ENCODE results near the gene TARBP2. TPM values are rescaled to one million over a fixed set of nuclear protein-coding genes. Genes with fewer than 3 reads are reported as not detected.

The TARBP2 gene
- total RNA-seq, 1 donor from 2014 or later, result 59.4 TPM

GRCh38 chr12:53454707-53455106, 46.4 kb upstream of the TARBP2 start:
- H3K4me3 ChIP-seq (ENCODE audit: low read depth, low read length), result no peak overlapping the region
- no peaks in the 10 kb centered on the region for H3K27me3 ChIP-seq (ENCODE audit: control insufficient read depth, insufficient read depth, low read length)
- no peak for TF ChIP-seq CTCF (IDR thresholded peaks at IDR 0.05; ENCODE audit: insufficient read depth, low read length, poor library complexity, severe bottlenecking)
- H3K36me3 ChIP-seq (ENCODE audit: control insufficient read depth, insufficient read depth, low read length), result peaks cover 5% of the 10 kb centered on the region
- DNase-seq (ENCODE audit: low read depth), result no peak

GRCh38 chr12:53456654-53457366, 44.3 kb upstream of the TARBP2 start:
- DNase-seq (ENCODE audit: low read depth), result no peak
- no peak overlapping the region for H3K4me3 ChIP-seq (ENCODE audit: low read depth, low read length)
- no peak for TF ChIP-seq CTCF (IDR thresholded peaks at IDR 0.05; ENCODE audit: insufficient read depth, low read length, poor library complexity, severe bottlenecking)
- no peaks in the 10 kb centered on the region for H3K27me3 ChIP-seq (ENCODE audit: control insufficient read depth, insufficient read depth, low read length)
- H3K36me3 ChIP-seq (ENCODE audit: control insufficient read depth, insufficient read depth, low read length), result peaks cover 7% of the 10 kb centered on the region

GRCh38 chr12:53459097-53459496, 42.0 kb upstream of the TARBP2 start:
- TF ChIP-seq CTCF (IDR thresholded peaks at IDR 0.05; ENCODE audit: insufficient read depth, low read length, poor library complexity, severe bottlenecking), result no peak
- DNase-seq (ENCODE audit: low read depth), result no peak
- peaks cover 7% of the 10 kb centered on the region for H3K36me3 ChIP-seq (ENCODE audit: control insufficient read depth, insufficient read depth, low read length)
- no peak overlapping the region for H3K4me3 ChIP-seq (ENCODE audit: low read depth, low read length)
- no peaks in the 10 kb centered on the region for H3K27me3 ChIP-seq (ENCODE audit: control insufficient read depth, insufficient read depth, low read length)

- H3K36me3 ChIP-seq (ENCODE audit: control insufficient read depth, insufficient read depth, low read length), result peaks cover 5% of the 10 kb centered on the region
- H3K4me3 ChIP-seq (ENCODE audit: low read depth, low read length), result no peak overlapping the region
- H3K27me3 ChIP-seq (ENCODE audit: control insufficient read depth, insufficient read depth, low read length), result no peaks in the 10 kb centered on the region
- TF ChIP-seq CTCF (IDR thresholded peaks at IDR 0.05; ENCODE audit: insufficient read depth, low read length, poor library complexity, severe bottlenecking), result no peak
- DNase-seq (ENCODE audit: low read depth), result no peak
These were observed 40.0 kb upstream of the TARBP2 start for GRCh38 chr12:53461059-53461458.

- Histone ChIP-seq H3K4me3 (ENCODE audit: low read depth, low read length) (no peak overlapping the region), H3K27me3 (ENCODE audit: control insufficient read depth, insufficient read depth, low read length) (no peaks in the 10 kb centered on the region), H3K36me3 (ENCODE audit: control insufficient read depth, insufficient read depth, low read length) (peaks cover 5% of the 10 kb centered on the region)
- TF ChIP-seq CTCF (IDR thresholded peaks at IDR 0.05; ENCODE audit: insufficient read depth, low read length, poor library complexity, severe bottlenecking), result no peak
- DNase-seq (ENCODE audit: low read depth), result no peak
These were observed 39.5 kb upstream of the TARBP2 start for GRCh38 chr12:53461591-53461990.

GRCh38 chr12:53462935-53463334, 38.1 kb upstream of the TARBP2 start:
- TF ChIP-seq CTCF (IDR thresholded peaks at IDR 0.05; ENCODE audit: insufficient read depth, low read length, poor library complexity, severe bottlenecking), result no peak
- Histone ChIP-seq H3K27me3 (ENCODE audit: control insufficient read depth, insufficient read depth, low read length) (no peaks in the 10 kb centered on the region), H3K36me3 (ENCODE audit: control insufficient read depth, insufficient read depth, low read length) (peaks cover 6% of the 10 kb centered on the region), H3K4me3 (ENCODE audit: low read depth, low read length) (no peak overlapping the region)
- no peak for DNase-seq (ENCODE audit: low read depth)

Measured in kidney epithelial cell (primary cell).